HG02678 (cell line): ENCODE measurements around the gene MEDAG.

Experiments
- ATAC-seq: cut with Tn5 transposase; IDR thresholded peaks from one replicate; pipeline ENCODE4 v1.9.1; 2021; ENCODE audit warnings: mild to moderate bottlenecking, moderate library complexity; ENCODE audit not compliant: unreplicated experiment

The MEDAG gene

GRCh38 chr13:30936971-30937370 lies 30.9 kb downstream of the MEDAG start:
- no peak for ATAC-seq

DNA sequence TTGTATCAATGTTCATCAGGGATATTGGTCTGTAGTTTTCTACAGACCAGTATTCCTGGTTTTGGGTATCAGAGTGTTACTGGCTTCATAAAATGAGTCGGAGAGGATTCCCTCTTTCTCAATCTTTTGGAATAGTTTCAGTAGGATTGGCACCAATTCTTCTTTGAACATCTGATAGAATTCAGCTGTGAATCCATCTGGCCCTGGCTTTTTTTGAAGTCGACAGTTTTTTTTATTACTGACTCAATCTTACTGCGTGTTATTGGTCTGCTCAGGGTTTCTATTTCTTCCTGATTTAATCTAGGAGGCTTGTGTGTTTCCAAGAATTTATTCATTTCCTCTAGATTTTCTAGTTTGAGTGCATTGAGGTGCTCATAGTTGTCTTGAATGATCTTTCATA lies 37.8 kb downstream of the MEDAG start:
- ATAC-seq = no peak

- ATAC-seq = no peak
Measured at GRCh38 chr13:30957258-30957943, 51.3 kb downstream of the MEDAG start.

- ATAC-seq = no peak
Measured at GRCh38 chr13:30959678-30960077, 53.6 kb downstream of the MEDAG start.

GRCh38 chr13:30963791-30964190 lies 57.7 kb downstream of the MEDAG start:
- no peak for ATAC-seq

DNA sequence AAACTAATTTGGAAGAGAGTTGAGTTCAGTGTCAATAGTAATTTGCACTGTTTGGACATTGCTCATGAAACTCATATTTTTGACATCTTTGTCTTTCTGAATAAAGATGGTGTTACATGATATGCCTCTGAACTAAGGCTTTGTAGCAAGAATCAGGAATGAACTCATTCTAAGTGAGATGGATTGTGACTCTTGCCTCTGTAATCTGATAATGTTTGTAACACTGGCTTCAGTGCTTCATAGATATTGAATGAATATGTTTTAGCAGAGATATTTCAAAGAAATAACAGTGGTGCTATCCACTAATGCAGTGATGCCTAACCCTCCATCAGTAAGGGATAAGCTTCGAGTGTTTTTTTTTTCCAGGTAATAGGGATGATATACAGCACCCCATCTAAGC lies 59.3 kb downstream of the MEDAG start:
- ATAC-seq = no peak

GRCh38 chr13:30966101-30966500 lies 60.0 kb downstream of the MEDAG start:
- ATAC-seq = no peak

DNA sequence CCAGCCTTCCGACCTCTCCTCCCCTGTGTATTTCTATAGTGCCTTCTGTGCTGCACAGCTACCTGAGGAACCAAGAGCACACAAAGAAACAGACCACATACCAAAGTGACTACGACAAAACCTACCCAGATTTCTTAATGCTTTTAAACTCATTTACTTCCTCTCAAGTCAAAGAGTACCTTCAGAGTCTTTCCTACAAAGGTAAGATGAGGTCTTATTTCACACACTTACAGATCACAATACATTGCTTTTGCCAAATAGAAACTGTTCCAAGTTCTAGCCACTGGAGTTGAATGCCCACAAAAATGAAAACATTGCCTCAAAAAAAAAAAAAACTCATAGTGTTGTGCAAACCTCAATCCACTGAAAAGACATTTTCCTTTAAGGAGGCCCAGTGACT lies 62.8 kb downstream of the MEDAG start:
- no peak for ATAC-seq

GRCh38 chr13:30971575-30971974 lies 65.5 kb downstream of the MEDAG start:
- no peak for ATAC-seq

DNA sequence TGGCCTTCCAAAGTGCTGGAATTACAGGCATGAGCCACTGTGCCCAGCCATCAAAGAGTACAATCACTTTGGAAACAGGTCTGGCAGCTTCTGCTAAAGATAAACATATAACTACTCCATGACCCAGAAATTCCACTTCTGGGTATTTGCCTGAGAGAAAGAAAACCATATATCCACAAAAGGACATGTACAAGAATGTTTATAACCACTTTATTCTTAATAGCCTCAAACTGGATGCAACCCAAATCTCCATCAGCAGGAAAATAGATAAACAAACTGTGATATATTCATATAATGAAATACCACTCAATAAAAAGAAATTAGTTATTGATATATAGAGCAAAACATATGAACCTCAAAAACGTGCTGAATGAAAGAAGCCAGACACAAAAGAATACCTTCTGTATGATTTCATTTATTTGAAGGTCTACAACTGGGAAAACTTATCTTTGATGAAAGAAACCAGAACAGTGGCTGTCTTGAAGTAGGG lies 66.9 kb downstream of the MEDAG start:
- ATAC-seq = no peak

- peak; percentile 48 for ATAC-seq
Measured at GRCh38 chr13:30974350-30974749, 68.3 kb downstream of the MEDAG start.
